ENCODE results near the gene TAX1BP1.
"Not testable (repeated sequence)": the region's sequence is repeated elsewhere in the genome, so short reads cannot be mapped to it uniquely, and the experiment has no call there.

Gene TAX1BP1

DNA sequence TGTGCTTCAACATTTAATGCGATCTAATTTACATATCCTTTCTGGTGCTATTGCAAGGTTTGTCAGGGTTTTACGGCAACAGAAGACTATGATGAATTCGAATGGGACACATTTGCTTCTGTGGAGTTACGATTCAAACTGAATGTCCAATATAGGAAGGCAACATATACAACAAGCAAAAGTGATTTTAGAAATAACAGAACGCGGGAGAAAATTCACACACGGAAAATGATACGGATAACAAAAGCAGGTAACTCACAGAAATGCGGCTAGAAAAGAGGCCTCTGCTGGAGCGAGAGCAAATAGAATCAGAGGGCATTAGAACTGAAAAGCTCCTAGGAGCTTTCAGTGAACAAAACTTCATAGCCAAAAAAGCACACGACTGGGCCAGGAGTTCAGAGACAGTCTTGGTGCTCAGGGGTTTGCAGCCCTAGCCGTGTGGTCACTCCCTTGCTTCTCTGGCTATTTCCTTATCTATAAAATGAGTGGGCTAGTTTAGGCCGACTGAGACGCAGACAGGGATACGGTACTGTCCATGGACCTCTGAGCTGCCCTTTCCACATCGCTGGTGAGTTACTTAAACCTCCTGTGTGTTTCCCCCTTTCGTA is 557 bp upstream of the TAX1BP1 start:
- peak; percentile 18 for DNase-seq (ENCODE audit: low spot score)

DNA sequence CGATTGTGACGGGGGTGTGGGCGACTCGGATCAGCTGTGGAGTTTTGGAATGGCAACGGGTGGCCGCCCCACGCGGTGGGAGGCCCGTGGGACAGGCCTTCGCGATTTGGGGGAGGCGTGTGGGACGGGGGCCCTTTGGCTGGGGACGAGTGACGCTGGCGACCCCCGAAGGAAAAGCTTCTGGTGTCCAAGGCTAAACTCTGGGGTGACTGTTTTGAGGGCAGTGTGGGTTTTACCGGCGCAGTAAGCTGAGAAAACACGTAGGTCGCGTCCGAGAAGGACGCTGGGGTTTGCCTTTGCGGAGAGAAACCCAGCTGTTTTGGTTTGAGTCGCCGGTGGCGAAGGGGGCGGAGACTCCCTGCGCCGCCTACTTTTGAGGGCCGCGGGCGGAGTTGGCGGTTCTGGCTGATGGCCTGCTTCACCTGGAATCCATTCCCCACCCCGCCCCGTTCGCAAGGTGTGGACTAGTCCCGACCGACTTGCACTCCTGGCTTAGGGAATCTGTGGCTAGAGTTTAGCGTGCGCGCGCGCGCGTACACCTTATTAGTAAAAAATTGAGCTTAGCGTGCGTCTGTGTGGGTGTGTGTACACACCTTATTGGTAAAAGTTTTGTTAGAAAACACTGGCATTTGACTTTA is 606 bp downstream of the TAX1BP1 start:
- peak; percentile 68 for DNase-seq (ENCODE audit: low spot score)

DNA sequence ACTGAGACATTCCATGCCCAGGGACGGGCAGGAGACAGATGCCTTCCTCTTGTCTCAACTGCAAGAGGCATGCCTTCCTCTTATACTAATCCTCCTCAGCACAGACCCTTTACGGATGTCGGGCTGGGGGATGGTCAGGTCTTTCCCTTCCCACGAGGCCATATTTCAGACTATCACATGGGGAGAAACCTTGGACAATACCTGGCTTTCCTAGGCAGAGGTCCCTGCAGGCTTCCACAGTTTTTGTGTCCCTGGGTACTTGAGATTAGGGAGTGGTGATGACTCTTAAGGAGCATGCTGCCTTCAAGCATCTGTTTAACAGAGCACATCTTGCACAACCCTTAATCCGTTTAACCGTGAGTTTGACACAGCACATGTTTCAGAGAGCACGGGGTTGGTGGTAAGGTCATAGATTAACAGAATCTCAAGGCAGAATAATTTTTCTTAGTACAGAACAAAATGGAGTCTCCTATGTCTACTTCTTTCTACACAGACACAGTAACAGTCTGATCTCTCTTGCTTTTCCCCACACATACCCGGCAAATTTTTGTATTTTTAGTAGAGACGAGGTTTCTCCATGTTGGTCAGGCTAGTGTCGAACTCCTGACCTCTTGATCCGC is 2.2 kb downstream of the TAX1BP1 start:
- DNase-seq (ENCODE audit: low spot score), result not testable (repeated sequence)

DNA sequence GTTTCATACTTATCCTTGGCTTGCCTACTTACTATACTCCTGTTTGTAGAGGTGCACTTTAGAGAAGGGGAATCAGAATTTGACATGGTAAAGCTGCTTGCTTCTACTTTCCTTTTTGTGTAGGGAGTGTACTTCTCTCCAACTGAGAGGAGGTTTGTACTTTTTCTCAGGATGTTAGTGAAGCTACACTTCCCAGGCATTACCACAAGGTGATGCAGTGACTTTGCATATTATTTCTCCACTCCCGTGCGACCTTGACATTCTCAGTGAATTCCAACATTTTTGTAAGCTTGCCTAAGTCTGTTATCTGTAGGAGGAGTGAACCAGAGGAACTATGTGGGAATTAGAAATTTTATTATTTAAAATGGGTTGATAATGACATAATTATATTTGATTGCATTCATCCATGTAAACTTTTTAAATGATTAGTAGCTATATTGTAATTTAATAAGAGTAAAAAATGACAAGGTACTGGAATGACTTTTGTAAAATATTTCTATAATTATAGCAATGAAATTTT is 5.2 kb downstream of the TAX1BP1 start:
- DNase-seq (ENCODE audit: low spot score), result no peak

DNA sequence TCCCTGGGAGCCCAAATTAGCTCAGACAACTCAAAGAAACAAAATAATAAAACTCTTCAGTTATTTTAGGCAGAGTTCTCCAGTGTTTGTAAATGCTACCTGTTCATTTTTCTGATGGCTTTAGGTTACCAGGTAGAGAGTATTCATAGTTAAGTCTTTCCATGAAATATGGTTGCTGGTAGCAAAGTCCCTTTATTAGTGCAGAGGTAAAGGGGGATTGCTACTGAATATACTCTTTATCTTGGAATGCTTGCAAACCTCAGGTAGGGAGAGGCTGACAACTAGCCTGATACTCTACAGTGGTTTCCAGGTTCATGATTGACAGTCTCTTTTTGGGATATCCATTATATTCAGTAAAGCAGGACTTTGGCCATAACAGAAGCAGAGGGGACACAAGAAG is 6.5 kb downstream of the TAX1BP1 start:
- no peak for DNase-seq (ENCODE audit: low spot score)

DNA sequence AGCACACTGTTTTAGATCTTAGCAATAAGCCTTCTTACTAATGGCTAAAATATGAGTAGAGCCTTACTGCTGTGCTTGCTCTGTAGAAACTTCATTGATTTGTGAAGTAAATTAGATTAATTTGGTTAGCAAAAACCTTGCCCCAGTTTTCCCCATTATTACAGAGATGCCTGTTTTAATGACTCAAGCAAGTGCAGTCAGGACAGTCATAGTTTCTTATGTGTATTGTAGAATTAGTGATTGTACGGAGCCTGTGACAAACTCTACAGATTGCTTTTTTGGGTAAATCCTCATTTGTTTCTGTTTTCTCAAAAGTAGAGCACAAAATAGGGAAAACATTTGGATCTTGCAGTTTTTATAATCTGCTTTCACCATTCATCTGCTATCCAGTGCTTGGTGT is 7.0 kb downstream of the TAX1BP1 start:
- no peak for DNase-seq (ENCODE audit: low spot score)

DNA sequence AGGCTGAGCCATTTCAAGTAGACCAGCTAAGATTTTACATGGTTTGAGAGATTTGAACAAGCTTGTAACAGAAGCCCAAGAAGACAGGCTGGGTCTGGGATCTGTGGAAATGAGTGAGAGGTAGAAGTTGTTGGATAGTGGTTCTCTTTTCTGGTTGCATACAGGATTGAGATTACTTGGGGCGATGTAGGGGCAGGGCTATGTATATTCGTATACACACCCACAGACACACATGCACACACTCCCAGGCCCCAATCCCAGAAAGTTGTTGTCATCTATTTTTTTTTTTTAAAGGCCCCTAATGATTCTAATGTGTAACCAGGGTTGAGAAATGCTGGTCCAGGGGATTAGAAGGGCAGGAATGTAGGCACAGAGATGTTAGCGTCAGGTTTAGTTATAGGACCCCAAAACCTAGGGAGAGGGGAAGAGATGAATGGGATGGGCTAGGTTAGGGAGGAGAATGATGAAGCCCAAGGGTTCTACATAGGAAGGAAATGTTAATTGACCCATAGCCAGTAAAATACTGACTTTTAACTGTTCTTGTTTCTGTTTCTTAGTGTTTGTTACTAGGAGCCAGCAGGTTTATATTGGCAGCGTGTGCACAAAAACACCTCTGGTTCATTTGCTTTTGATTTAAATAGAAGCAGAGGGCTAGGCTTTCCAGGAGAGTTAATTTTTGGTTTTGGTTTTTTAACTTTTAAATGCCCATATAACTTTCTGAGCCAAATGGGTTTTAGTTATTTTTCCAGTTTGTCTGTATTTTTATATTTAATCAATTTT is 7.8 kb downstream of the TAX1BP1 start:
- DNase-seq (ENCODE audit: low spot score), result no peak

DNA sequence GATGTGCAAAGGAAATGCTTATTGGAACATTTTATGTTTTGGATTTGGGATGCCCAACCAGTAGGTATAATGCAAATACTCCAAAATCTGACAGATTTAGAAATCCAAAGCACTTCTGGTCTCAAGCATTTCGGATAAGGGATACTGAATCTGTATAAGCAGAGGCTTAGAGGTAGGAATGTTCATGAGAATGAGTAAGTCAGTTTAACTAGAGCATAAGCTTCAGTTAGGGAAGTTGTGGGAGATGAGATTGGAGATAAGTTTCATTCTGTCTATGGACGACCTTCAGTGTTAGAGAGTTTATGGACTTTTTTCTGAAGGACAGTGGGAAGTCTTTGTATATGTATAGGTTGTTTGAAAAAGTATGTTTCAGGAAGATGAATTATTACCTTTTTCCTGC is 10.4 kb downstream of the TAX1BP1 start:
- no peak for DNase-seq (ENCODE audit: low spot score)

DNA sequence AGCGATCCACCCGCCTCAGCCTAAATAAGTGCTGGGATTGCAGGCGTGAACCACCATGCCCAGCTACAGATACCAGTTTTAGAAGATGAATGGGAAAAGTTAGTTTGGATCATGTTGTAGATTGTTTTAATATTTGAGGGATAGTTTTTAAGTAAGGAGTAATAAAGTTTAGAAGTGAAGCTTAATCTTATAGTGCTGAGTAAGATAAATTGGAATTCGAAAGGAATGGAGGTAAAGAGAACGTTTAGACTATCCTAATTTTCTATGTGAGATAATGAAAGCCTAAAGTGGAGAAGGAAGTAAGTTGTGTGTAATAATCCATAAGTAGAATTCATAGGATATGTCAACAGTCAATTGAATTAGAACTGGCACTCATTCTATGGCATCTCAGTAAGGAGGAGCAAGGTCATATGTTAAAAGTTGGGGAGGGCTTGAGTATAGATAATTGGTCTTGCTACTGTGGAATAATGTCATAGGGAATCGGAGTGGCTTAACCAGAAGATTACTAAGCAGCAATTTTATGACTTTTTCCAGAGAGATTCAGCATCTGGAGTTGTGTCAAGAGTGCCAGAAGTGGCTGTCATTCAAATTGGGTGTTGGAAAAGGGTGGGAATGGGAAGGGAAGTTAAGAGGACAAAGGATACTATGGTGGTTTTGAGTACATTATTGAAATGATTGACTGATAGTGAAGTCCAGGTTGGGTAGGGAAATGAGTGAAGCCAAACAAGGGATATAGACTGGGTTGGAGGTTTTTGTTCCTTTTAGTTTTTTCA is 12.1 kb downstream of the TAX1BP1 start:
- no peak for DNase-seq (ENCODE audit: low spot score)

DNA sequence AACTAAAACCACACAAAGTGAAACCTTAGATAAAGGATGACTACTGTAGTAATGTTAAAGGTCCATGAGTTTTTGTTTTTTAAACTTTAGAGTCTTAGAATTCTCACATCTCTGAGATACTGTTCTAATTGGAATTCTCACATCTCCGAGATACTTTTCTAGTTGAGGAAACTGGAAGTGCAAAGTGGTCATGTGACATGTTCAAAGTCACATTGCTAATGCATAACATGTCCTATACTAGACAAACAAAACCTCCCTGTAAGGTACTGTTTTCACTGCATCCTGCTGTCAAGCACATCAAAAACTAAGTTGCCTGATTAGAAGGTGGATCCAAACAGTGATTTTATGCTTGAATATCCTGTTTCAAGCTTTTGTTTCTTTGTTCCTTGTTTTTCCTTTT is 13.9 kb downstream of the TAX1BP1 start:
- DNase-seq (ENCODE audit: low spot score), result no peak

DNA sequence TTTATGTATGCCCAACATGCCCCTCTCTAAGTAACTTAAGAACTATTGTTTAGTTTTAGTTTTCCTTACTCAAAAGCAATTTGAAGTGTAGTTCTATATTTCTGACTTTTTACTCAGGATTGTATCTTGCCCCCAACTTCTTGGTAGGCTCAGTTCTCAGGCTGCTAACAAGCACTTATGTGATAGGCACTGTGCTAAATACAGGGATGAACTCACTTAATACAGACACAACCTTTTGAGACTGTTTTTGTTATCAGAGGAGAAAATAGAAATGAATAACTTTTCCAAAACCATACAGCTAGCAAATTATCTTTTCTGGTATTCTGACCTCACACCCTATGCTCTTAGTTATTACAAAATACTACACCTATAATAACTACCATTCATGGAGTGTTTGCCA is 16.3 kb downstream of the TAX1BP1 start:
- DNase-seq (ENCODE audit: low spot score), result no peak

DNA sequence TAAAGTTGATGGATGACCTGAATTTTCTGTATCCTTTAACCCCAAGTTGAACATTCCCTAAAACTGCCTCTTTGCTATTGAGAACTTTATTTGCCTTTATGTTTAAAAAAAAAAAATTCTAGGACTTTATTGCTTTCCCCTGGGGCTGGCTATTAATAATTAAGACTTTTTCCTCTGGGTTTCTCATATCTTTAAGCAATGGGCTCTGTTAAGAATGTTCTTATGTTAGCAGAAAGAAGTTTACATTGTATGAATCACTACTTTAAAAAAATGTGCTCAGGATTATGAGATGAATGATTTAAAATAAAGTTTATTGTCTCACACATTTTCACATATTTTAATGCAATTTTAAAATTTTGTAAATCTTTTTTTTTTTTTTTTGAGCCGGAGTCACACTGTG is 19.5 kb downstream of the TAX1BP1 start:
- DNase-seq (ENCODE audit: low spot score), result no peak

DNA sequence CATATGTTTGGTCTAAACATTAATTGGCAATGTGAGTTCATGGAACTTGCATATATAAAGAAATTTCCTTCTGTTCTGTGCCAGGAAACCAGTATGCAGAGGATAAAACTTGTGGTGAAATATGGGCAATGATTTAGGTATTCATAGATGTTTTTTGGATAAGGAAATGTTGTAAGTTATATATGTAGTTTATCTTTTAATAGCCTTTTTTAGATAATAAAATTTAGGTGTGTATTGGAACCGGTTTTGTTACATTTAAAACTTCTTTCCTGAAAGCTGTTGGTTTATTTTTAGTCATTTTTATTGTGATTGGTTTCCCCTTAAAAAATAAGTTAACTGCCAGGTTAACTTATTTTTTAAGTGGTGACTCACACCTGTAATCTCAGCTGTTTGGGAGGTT is 22.1 kb downstream of the TAX1BP1 start:
- DNase-seq (ENCODE audit: low spot score), result no peak

DNA sequence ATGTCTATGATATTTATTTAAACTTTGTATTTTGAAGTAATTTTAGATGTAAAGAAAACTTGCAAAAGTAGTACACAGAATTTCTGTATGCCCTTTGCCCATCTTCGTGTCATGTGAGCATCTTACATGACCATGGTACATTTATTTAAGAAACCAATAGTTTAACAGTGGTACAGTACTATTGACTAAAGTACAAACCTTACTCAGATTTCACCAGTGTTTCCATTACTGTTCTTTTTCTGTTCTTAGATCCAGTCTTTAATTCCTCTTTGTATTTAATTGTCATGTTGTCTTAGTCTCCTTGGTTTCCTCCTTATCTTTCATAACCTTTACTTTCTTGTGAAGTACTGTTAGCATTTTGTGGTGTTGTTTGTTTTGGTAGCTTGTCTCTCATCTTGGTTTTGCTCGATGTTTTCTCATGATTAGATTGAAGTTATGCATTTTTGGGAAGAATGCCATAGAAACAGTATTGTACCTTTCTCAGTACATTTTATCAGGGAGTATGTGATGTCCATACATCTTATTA is 24.1 kb downstream of the TAX1BP1 start:
- DNase-seq (ENCODE audit: low spot score), result no peak

DNA sequence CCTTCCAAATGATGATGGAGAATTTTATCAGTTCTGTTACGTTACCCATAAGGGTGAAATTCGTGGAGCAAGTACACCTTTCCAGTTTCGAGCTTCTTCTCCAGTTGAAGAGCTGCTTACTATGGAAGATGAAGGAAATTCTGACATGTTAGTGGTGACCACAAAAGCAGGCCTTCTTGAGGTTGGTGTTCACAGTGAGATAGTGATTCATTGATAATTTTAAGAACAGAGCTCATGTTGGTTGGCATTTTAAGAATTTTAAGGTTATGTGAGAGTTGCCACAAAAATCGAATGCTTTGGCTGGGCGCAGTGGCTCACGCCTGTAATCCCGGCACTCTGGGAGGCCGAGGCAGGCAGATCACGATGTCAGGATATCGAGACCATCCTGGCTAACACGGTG is 25.9 kb downstream of the TAX1BP1 start:
- no peak for DNase-seq (ENCODE audit: low spot score)

DNA sequence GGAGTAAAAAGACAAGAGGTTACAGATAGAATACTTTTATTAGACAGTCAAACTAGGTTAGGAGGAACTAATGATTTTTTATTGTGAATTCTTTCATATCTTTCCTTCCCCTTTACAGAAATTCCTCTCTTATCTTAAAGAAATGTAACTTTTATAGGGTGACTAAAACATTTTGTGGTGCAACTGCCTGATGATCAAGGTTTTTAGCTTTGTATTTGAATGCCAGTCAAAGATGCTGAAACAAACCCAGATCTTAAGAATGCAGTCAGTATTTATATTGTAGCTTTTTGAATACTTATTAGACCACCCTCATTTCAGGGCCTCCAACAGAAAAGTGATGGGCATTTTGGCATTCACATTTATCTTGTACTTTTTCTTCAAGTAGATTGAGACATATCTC is 27.4 kb downstream of the TAX1BP1 start:
- no peak for DNase-seq (ENCODE audit: low spot score)

DNA sequence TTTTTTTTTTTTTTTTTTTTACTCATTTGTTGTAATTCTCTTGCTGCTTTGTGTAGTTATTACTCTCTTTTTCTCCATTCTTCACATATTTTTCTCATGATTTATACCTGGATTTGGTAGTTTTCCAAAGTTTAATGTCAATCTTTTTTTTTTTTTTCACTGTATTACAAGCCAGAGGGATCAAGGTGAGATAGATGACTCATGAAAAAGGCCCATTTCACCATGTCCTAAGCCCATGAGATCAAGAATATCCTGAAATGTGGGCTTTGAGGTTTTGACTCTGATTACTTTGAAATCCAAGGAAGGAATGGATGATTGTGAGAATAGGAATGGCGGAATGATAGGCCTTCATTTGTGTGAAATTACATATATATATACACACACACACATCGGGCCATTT is 31.1 kb downstream of the TAX1BP1 start:
- no peak for DNase-seq (ENCODE audit: low spot score)

DNA sequence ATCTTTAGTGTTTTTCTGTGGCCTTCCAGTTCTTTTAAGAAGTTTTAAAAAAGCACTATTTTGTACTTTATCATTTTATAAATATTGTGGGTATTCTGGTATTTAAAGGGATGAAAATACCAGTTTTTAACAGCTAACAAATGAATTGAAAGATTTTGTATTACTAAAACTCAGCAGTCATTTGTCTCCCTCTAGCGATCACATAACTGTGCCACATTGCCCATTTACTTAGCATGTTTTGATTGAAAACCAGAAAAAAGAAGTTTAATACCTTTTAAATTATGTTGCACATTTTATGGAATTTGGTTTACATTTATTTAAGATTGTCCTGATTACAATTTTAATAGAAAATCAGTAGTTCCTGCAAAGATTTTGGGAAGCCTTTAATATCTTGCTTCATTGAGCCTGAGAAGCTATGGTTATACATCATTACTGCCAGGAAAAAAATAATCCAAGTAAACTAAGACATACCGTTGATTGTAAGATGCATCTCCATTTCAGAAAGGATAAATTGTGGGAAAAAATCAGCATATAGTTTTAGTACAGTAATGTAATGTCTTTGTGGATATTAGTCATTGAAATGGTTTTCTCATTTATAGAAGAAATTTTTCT is 34.9 kb downstream of the TAX1BP1 start:
- DNase-seq (ENCODE audit: low spot score), result peak; percentile 24

DNA sequence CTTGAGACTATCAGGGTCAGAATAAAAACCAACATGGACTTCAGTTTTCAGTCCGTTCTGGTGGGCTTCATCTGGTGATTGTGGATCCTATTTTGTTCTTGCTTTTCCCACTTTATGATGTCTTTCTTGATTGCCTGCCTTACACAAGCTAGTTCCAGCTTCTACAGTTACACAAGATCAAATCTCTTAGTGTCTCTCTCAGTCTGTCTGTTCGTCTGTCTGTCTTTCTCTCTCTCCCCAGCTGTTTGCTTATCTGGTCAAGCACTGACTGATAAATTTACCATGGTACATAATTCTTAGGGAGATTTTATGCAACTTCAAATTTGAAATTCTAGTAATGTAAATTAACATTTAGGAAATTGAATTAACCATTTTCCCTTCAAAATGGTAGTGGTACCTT is 35.8 kb downstream of the TAX1BP1 start:
- DNase-seq (ENCODE audit: low spot score), result no peak

DNA sequence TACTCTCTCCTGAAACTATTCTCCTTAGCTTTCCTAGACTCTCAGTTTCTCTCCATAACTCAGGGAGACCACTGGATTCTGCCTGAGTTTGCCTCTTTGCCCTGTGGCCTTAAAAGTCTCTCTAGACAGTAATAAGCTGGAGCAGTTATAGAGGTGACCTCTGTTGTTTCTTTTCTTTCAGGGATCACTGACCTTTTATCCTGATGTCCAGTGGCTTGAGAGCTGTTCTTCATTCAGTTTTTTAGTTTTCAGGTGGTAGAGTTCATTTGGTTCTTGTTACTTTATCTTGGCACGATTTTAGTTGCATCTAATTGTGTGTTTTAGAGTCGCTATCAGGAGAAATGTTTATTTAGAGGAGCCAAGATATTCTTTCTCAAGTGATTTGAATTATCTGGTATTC is 37.7 kb downstream of the TAX1BP1 start:
- DNase-seq (ENCODE audit: low spot score), result no peak

DNA sequence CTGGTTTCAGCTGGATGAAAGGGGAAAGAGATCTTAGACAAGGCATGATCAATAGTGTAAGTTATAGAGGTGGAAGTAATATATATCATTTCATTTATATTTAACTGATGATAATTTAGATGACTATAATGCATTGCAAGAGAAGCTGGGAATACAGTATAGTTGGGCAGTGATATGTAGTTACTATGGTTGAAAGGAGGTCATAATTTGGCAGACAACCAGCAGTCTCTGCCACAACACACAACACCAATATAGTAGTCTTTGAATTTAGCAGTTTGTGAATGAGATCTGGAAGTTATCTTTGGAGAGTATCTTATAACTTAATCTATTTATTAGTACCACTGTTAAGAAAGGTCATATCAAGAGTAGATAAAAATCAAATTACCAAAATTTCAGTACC is 39.9 kb downstream of the TAX1BP1 start:
- DNase-seq (ENCODE audit: low spot score), result no peak

Measured in globus pallidus (tissue), 1 donor.